ENCODE results near the gene DSEL. TPM values are rescaled to one million over a fixed set of nuclear protein-coding genes. Genes with fewer than 3 reads are reported as not detected.

DSEL gene
- total and polyA plus RNA-seq, 2 of the 8 experiments (the other 6 are each of a cell fraction or from before 2014, with no cell fraction given): 3.0 to 22.8 TPM

- TF ChIP-seq CHD7 (IDR thresholded peaks at IDR 0.05; ENCODE audit: insufficient replicate concordance, low read length): no peak
- no peak for TF ChIP-seq RAD21 (IDR thresholded peaks at IDR 0.05 in 1 of 2, conservative IDR thresholded peaks at IDR 0.05 in 1 of 2; ENCODE audit: low read depth in 2 of 2, low read length in 2 of 2)
- no peak for TF ChIP-seq EP300 (IDR thresholded peaks at IDR 0.05; ENCODE audit: borderline replicate concordance in 1 of 2, low read depth in 2 of 2, low read length in 2 of 2)
- no peak for TF ChIP-seq POU5F1 (IDR thresholded peaks at IDR 0.05; ENCODE audit: low read depth, low read length)
- TF ChIP-seq SIN3A (conservative IDR thresholded peaks at IDR 0.05 in 1 of 2, IDR thresholded peaks at IDR 0.05 in 1 of 2; ENCODE audit: low read depth in 1 of 2, low read length in 2 of 2): no peak
- TF ChIP-seq ATF2 (IDR thresholded peaks at IDR 0.05; ENCODE audit: low read length): no peak
- TF ChIP-seq, protein P1, sequence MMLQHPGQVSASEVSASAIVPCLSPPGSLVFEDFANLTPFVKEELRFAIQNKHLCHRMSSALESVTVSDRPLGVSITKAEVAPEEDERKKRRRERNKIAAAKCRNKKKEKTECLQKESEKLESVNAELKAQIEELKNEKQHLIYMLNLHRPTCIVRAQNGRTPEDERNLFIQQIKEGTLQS (IDR thresholded peaks at IDR 0.05; ENCODE audit: insufficient read depth, low read depth, low read length): no peak
These were observed 39.9 kb downstream of the DSEL start (continued) for GRCh38 chr18:67476585-67476984.

Measured in H1 (cell line).